Lower lobe of right lung (tissue), 2 donors: ENCODE data around the gene ANK3. TPM values are rescaled to one million over a fixed set of nuclear protein-coding genes. Genes with fewer than 3 reads are reported as not detected.

Source experiments
- ATAC-seq, 2 donors: fragments of 200-7000 bp; cut with Tn5 transposase; one replicate each; pipeline ENCODE4 v1.9.1; 2020 to 2022; ENCODE audit warnings: mild to moderate bottlenecking in 2 of 2, moderate library complexity in 2 of 2
- DNase-seq: peaks from one replicate; pipeline ENCODE4 v3.0.0-alpha.2; 2020
- H3K27ac ChIP-seq: fragments of 200-600 bp; one replicate; pipeline ENCODE4 v1.8.0; 2022
- H3K27me3 ChIP-seq: fragments of 200-600 bp; one replicate; pipeline ENCODE4 v1.8.0; 2022; ENCODE audit warnings: low read depth
- H3K36me3 ChIP-seq: fragments of 200-600 bp; one replicate; pipeline ENCODE4 v1.8.0; 2022; ENCODE audit warnings: mild to moderate bottlenecking
- H3K4me1 ChIP-seq: fragments of 200-600 bp; one replicate; pipeline ENCODE4 v1.8.0; 2022
- H3K4me3 ChIP-seq: fragments of 200-600 bp; one replicate; pipeline ENCODE4 v1.8.0; 2022; ENCODE audit warnings: mild to moderate bottlenecking
- H3K9me3 ChIP-seq: fragments of 200-600 bp; one replicate; pipeline ENCODE4 v1.8.0; 2022
- intact Hi-C: fragments of 100-400 bp; cut with DNase I; formaldehyde crosslinking; loops from one replicate; pipeline ENCODE4 v1.11.0; 2022
- total RNA-seq: library from RNA; stranded (reverse); fragmentation: NEBNext Ultra II Directional; extraction: Animal tissue kit (Norgen Biotek cat#: 25700); gene quantifications from one replicate; pipeline ENCODE4 v1.2.1, GENCODE V29; 2021
- TF ChIP-seq, protein P1 (sequence below): fragments of 200-600 bp; IDR thresholded peaks from one replicate; pipeline ENCODE4 v1.8.0; 2022; ENCODE audit warnings: antibody characterized with exemption, mild to moderate bottlenecking
- donor health status: DM: no; HTN: yes; CAD: no; lungs with severe emphysema.

Gene ANK3
- total RNA-seq, 1 donor from 2014 or later = 75.9 TPM

GRCh38 chr10:60197206-60197605 lies 192.5 kb downstream of the ANK3 start:
- Histone ChIP-seq H3K27me3 (no peaks in the 10 kb centered on the region), H3K4me1 (no peaks in the 10 kb centered on the region), H3K36me3 (peaks cover 20% of the 10 kb centered on the region), H3K27ac (no peak overlapping the region), H3K4me3 (no peak overlapping the region), H3K9me3 (no peaks in the 10 kb centered on the region)
- intact Hi-C loops = no loop called here
- ATAC-seq (no peak), DNase-seq (no peak)
- TF ChIP-seq, protein P1, sequence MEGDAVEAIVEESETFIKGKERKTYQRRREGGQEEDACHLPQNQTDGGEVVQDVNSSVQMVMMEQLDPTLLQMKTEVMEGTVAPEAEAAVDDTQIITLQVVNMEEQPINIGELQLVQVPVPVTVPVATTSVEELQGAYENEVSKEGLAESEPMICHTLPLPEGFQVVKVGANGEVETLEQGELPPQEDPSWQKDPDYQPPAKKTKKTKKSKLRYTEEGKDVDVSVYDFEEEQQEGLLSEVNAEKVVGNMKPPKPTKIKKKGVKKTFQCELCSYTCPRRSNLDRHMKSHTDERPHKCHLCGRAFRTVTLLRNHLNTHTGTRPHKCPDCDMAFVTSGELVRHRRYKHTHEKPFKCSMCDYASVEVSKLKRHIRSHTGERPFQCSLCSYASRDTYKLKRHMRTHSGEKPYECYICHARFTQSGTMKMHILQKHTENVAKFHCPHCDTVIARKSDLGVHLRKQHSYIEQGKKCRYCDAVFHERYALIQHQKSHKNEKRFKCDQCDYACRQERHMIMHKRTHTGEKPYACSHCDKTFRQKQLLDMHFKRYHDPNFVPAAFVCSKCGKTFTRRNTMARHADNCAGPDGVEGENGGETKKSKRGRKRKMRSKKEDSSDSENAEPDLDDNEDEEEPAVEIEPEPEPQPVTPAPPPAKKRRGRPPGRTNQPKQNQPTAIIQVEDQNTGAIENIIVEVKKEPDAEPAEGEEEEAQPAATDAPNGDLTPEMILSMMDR = no peak

GRCh38 chr10:60194421-60194820 lies 195.3 kb downstream of the ANK3 start:
- Histone ChIP-seq H3K27ac (no peak overlapping the region), H3K9me3 (no peaks in the 10 kb centered on the region), H3K4me3 (no peak overlapping the region), H3K36me3 (peaks cover 18% of the 10 kb centered on the region), H3K27me3 (no peaks in the 10 kb centered on the region), H3K4me1 (no peaks in the 10 kb centered on the region)
- no peak for DNase-seq
- TF ChIP-seq, protein P1 = no peak
- ATAC-seq = no peak
- intact Hi-C loops = no loop called here

GRCh38 chr10:60192946-60193345 lies 196.7 kb downstream of the ANK3 start:
- intact Hi-C loops = no loop called here

DNA sequence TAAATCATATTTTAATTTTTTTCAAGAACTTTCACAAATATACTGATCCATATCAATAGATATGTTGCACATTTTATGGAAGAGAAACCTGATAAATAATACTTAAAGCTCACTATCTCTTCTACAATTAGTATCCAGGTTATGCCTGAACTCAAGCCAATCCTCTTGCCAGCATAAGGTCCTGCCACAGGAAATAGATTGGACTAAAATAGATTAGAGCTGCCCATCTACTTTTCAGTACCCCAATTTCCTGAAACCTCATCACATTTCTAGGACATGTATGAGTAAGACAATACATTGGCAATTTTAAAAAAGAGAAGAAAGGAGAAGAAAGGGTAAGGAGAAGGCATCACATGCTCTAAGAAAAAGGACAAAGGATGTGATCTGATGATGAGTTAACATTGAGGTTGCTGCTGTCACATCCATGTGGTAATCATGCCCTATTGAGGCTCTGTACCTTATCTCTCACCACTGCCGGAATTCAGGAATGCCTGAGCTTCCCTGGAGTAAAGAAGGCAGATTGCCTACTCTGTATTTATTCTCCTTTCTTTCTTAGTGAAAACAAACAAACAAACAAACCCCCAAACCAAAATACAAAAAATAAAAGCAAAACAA lies 199.7 kb downstream of the ANK3 start:
- intact Hi-C loops = no loop called here
- Histone ChIP-seq H3K4me1 (no peaks in the 10 kb centered on the region), H3K4me3 (no peak overlapping the region), H3K9me3 (no peaks in the 10 kb centered on the region), H3K36me3 (no peaks in the 10 kb centered on the region), H3K27ac (no peak overlapping the region), H3K27me3 (no peaks in the 10 kb centered on the region)
- TF ChIP-seq, protein P1 = no peak
- DNase-seq (no peak), ATAC-seq (no peak)

More at GRCh38 chr10:60192946-60193345, 196.7 kb downstream of the ANK3 start:
- Histone ChIP-seq H3K27me3 (no peaks in the 10 kb centered on the region), H3K4me3 (no peak overlapping the region), H3K9me3 (no peaks in the 10 kb centered on the region), H3K4me1 (no peaks in the 10 kb centered on the region), H3K27ac (no peak overlapping the region), H3K36me3 (peaks cover 15% of the 10 kb centered on the region)
- ATAC-seq (no peak), DNase-seq (no peak)
- TF ChIP-seq, protein P1 = no peak

DNA sequence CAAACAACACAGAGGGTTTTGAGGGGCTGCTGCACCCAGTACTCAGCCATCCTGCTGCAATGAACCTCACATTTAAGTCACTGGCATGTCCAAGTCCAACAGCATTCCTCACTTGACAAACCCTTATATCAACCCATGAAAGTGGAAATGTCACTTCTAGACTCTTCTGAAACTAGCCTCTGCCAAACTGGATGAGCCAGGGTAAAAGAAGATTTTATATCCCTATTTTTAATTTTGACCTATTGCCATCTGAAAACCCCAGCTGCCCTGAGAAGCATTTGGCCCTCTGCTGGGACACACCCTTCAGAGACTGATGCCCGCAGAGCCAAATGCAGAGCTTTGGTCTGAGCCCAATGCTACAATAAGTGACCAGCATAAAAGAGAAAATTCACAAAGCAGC lies 201.1 kb downstream of the ANK3 start:
- intact Hi-C loops = no loop called here
- Histone ChIP-seq H3K27me3 (no peaks in the 10 kb centered on the region), H3K4me1 (no peaks in the 10 kb centered on the region), H3K36me3 (no peaks in the 10 kb centered on the region), H3K9me3 (no peaks in the 10 kb centered on the region), H3K4me3 (no peak overlapping the region), H3K27ac (no peak overlapping the region)
- DNase-seq (no peak), ATAC-seq (no peak)
- TF ChIP-seq, protein P1 = no peak
